Measurements from ENCODE around the gene MSANTD2. TPM values are rescaled to one million over a fixed set of nuclear protein-coding genes. Genes with fewer than 3 reads are reported as not detected.

Gene MSANTD2
- total and polyA plus RNA-seq, 2 experiments from 2014 or later = 18.7 to 34.4 TPM

- H3K4me2 ChIP-seq = peak overlapping the region; percentile 85
- no peak overlapping the region for H3K27ac ChIP-seq (ENCODE audit: low read depth)
- H3K4me3 ChIP-seq = peak overlapping the region; percentile 90
- TF ChIP-seq CTCF (conservative IDR thresholded peaks at IDR 0.05; ENCODE audit: low read depth in 2 of 2) = peak; percentile 19 to 26; a peak in 1 of 4 replicates
- TF ChIP-seq REST (IDR thresholded peaks at IDR 0.05; ENCODE audit: unreplicated experiment) = no peak
- peak; percentile 32 for TF ChIP-seq EZH2 (IDR thresholded peaks at IDR 0.05; ENCODE audit: low read depth, unreplicated experiment)
- TF ChIP-seq ZNF331 (CRISPR knock-in tag; IDR thresholded peaks at IDR 0.05; ENCODE audit: low read depth) = no peak
- H4K20me1 ChIP-seq (replicated peaks; ENCODE audit: insufficient read depth) = peaks cover 33% of the 10 kb centered on the region
- peaks cover 32% of the 10 kb centered on the region for H3K4me1 ChIP-seq (ENCODE audit: insufficient read depth)
- H3K27me3 ChIP-seq (ENCODE audit: insufficient read depth) = peaks cover 99% of the 10 kb centered on the region
- ATAC-seq (peak; percentile 36), DNase-seq (ENCODE audit: low spot score) (peak; percentile 80)
- Mint-ChIP-seq H3K4me3 (peak overlapping the region; percentile 84), H3K27ac (no peak overlapping the region), H3K9me3 (no peaks in the 10 kb centered on the region), H3K4me1 (peaks cover 25% of the 10 kb centered on the region), H3K27me3 (ENCODE audit: insufficient read depth, low read depth, poor library complexity) (peaks cover 99% of the 10 kb centered on the region), H3K36me3 (ENCODE audit: low read depth) (no peaks in the 10 kb centered on the region; the same call in 2 of the 3 replicates)
- peak overlapping the region; percentile 93 for H2AFZ ChIP-seq
- H3F3A ChIP-seq (replicated peaks; ENCODE audit: low read depth) = peaks cover 5% of the 10 kb centered on the region; the same call in 1 of the 2 replicates
- no peaks in the 10 kb centered on the region for H3K36me3 ChIP-seq (ENCODE audit: insufficient read depth)
- no peaks in the 10 kb centered on the region for H3K79me2 ChIP-seq (replicated peaks; ENCODE audit: insufficient read depth)
- no peaks in the 10 kb centered on the region for H3K9me2 ChIP-seq (ENCODE audit: insufficient read depth)
Measured at GRCh38 chr11:124745835-124746620, 54.2 kb downstream of the MSANTD2 start.

GRCh38 chr11:124745270-124745834, 54.9 kb downstream of the MSANTD2 start:
- no peak for ATAC-seq

More at GRCh38 chr11:124745270-124745834, 54.9 kb downstream of the MSANTD2 start:
- Histone ChIP-seq H3K27ac (ENCODE audit: low read depth) (no peak overlapping the region), H3K4me1 (ENCODE audit: insufficient read depth) (peaks cover 38% of the 10 kb centered on the region), H4K20me1 (replicated peaks; ENCODE audit: insufficient read depth) (peaks cover 39% of the 10 kb centered on the region), H3K9me2 (ENCODE audit: insufficient read depth) (no peaks in the 10 kb centered on the region), H3K36me3 (ENCODE audit: insufficient read depth) (no peaks in the 10 kb centered on the region), H3K79me2 (replicated peaks; ENCODE audit: insufficient read depth) (no peaks in the 10 kb centered on the region), H3F3A (replicated peaks; ENCODE audit: low read depth) (no peaks in the 10 kb centered on the region; the same call in 1 of the 2 replicates), H3K4me2 (peak overlapping the region; percentile 85), H3K4me3 (peak overlapping the region; percentile 90), H3K27me3 (ENCODE audit: insufficient read depth) (peaks cover 99% of the 10 kb centered on the region), H2AFZ (peak overlapping the region; percentile 93; the same call in 1 of the 2 replicates)
- Mint-ChIP-seq H3K27ac (no peak overlapping the region), H3K36me3 (ENCODE audit: low read depth) (no peaks in the 10 kb centered on the region; the same call in 2 of the 3 replicates), H3K4me1 (peaks cover 23% of the 10 kb centered on the region), H3K9me3 (no peaks in the 10 kb centered on the region), H3K27me3 (ENCODE audit: insufficient read depth, low read depth, poor library complexity) (peaks cover 99% of the 10 kb centered on the region), H3K4me3 (peak overlapping the region; percentile 84)
- no peak for DNase-seq (ENCODE audit: low spot score)
- TF ChIP-seq EZH2phosphoT487 (IDR thresholded peaks at IDR 0.05; ENCODE audit: unreplicated experiment) = peak; percentile 87
- peak; percentile 81 for TF ChIP-seq EZH2 (IDR thresholded peaks at IDR 0.05; ENCODE audit: low read depth, unreplicated experiment)
- no peak for TF ChIP-seq POLR2AphosphoS5 (IDR thresholded peaks at IDR 0.05; ENCODE audit: low read depth)
